ENCODE measurements around the gene ATF3. TPM values are rescaled to one million over a fixed set of nuclear protein-coding genes. Genes with fewer than 3 reads are reported as not detected.

The ATF3 gene
- polyA plus RNA-seq, 1 donor: 19.1 TPM

DNA sequence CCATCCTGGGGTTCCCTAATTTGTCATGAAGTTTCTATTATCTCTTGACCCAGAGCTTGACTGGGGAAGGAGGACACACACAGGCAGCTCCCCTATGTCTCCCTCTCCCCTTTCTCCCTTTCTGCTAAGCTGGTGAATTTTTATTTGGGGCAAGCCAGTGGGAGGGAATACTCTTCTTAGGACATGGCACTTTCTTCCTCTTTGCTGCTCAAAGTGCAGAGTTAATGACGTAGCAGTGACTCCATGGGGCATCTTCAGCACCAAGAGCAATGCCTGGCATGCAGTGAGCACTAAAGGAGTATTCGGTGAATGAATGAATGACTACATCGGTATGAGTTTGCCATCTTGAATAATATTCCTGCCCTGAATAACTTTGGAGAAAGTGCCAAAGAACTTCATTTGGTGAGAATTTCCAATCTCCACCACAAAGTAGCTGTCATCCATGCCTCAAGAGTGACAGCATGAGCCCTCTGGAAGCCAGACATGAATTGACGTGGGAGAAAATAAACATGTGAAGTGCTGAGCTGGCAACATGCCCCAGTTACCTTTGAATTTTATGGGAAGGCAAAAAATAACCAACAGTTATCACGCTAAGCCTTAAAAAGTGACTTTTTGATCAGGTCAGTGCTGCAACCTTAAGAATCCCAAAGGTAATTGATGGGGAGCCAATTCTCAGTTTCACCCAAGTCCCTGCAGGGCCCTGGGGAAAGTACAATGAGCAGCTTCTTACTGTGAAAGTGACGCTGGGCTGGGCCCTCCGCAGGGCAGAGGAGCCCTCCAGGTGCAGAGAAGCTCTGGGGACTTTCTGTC, 22.1 kb upstream of the ATF3 start:
- DNase-seq: no peak

DNA sequence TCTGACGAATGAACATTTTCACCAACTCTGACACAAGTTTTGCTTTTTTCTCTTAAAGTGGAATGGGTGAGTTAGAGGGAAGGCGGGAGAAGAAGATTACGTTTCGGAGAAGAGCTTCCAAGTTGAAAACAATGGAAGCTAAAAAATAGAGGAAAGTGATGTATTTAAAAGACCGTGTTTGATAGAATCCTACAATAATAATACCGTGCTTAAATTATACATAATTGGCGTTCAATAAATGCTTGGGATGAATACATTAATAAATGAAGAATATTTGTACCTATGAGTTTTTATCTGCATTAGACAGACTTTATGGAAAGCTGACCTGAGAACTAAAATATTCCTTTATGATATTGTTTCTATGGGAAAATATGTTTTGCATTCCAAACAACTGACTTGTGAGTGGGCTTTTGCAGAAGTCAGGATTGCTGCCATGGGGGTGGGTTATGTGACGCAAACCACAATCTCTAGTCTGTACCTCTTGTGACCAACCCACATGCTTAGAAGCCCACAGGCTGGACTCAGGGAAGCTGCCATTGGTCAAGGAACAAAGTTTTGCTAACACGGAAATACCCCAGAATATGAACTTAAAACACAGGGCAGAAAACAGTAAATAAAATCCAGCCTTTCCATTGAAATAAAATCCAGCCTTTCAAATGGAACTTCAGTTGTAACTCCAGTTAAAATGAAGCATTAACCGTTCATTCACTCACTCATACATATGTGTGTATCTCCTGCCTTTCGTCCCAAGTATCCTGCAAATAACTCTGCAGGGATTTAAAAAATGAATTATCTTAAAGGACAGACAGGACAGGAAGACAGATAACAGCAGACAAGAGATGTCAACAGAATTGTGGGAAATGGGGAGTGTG, 21.3 kb upstream of the ATF3 start:
- no peak for DNase-seq

DNA sequence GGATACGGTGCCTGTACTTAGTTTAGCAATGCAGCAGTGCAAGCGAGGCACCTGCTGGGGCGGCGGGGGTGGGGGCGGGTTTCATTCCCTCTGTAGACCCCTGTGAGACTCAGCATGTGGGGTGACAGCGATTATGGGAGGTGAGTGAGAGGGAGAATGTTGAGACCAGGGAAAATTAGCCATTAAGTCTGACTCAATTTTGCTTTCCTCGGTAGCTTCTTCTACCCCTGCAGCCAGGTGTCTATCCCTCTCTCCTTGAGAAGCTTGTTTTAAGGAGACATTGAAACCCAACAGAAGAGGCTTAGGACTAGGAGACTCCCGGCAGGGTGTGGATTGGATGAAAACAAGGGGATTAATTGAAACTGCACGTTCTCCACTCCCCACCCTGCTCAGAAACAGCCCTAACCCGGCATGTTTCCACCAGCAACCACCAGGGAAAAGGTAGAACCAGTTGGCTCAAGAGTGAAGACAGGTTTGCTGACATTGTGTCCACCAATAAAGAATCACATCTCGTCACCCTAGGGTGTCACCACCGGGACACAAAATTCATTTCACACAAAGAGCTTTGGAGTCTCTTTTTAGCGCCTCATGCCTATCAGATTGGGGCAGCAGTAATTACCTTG, 20.6 kb upstream of the ATF3 start:
- DNase-seq: no peak

DNA sequence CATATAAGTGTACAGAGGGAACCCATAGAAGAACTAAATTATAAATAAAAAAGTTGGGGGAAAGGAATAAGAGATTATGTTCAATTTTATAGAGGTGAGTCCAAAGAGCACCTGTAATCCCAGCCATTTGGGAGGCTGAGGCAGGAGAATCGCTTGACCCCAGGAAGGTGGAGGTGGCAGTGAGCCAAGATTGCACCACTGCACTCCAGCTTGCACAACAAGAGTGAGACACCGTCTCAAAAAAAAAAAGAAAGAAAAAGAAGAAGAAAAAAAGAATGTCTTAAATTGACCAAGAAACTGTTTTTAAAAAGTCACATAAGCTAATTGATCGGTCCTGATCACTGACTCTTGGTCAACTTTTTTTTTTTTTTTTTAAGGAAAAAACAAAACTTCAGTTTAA, 19.1 kb upstream of the ATF3 start:
- no peak for DNase-seq

DNA sequence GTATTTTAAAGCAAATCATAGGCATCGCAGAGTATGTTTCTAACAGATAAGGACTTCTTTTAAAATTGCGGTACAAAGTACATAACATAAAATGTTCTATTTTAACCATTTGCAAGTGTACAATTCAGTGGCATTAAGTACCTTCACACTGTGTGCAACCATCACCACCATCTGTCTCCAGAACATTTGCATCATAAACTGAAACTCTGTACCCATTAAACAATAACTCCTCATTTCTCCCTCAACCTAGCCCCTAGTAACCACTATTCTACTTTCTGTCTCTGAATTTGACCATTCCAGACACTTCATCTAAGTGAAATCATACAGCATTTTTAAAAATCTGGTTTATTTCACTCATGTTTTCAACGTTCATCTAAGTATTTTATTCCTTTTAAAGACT, 16.6 kb upstream of the ATF3 start:
- DNase-seq: no peak

DNA sequence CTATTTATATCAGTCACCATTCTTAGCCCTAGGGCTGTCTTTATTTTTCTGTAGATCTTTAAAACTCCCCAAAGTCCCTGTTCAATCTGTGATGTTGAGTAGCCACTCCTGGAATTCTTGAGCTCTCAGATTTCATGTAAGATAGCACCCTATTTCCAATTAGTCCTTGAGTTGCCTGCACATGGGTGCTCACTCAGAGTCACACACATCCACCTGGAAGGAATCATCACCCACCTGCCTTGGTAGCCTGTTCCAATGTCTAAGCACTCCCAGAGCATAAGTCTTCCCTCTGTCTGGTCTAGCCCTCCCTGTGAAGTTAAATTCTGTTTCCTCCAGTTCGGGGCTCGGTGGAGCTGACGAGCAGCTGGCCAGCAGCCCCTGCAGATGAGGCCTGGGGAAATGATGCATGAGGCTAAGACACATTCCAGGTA, 14.7 kb upstream of the ATF3 start:
- DNase-seq: peak; percentile 21

DNA sequence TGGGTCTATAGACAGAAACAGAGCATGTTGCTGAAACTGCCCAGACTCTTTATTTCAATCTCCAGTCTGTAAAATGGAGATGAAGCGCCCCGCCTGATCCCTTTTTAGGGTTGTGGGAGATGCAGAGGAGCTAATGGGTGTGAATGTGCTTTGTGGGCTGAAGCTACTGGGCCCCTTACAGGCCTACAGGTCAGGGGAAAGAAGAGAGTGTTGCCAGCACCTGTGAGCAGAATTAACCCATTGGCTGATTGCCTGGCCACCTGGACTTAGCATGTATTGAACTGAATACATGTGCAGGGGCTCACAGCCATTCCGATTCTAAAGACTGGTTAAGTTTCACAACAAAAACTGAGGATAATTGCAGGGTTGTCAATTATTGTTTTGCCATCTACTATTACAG, 13.9 kb upstream of the ATF3 start:
- DNase-seq: no peak

DNA sequence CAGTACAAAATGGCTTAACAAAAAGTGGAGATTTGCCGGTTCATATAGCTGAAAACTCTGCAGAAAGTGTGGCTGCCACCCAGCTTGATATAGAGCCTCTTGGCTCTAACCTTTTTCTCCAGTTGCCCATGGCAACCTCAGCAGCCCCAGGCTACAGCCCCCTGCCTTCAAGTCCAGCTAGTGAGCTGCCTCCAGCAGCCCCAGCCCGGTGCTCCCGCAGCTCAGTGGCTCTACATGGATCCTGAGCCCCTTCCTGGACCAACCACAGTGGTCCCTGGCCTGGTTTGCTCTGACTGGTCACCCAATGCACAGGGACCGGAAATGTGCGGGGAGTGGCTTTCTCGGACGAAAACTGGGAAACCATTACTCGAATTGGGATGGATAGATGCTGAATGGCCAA, 13.3 kb upstream of the ATF3 start:
- no peak for DNase-seq

DNA sequence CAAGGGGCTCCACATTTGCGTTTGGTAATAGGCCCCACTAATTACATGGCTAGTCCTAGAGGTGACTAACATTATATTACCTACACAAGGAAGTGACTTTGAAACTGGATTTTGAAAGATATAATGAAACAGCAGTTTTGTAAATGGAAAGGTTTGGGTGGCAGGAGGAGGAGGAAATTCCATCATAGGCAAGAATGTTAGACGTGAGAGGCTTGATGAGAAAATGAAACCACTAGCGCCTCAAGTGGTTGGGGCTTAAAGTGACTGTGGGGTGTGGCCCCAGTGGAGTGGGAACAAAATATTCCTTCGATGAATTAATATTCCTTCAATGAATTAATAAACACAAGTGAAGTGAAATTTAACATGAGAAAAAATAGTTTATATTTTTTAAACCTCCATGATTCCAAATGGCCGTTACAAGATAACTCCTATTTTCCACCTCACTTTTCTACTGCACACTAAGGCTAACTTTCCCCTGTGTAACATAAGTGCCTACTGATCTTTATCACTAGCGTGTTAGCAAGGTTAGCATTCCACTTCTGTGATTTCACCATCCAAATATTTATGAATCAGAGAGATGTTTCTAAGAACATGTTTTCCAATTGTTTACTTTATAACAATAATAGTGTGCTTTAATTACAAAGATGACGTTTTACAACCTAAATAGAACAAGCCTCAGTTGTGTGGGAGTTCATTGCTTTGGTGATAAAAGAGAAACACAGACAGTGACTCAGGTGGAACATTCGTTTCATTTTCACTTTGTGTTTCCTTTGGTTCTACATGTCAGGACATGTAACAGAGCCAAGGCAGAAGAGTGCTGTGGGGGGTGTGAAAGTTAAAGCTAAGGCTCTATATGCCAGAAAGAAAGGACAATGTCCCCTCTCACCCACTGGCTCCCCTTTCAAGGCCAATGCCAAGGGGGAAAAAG, 12.5 kb upstream of the ATF3 start:
- DNase-seq: peak; percentile 53

DNA sequence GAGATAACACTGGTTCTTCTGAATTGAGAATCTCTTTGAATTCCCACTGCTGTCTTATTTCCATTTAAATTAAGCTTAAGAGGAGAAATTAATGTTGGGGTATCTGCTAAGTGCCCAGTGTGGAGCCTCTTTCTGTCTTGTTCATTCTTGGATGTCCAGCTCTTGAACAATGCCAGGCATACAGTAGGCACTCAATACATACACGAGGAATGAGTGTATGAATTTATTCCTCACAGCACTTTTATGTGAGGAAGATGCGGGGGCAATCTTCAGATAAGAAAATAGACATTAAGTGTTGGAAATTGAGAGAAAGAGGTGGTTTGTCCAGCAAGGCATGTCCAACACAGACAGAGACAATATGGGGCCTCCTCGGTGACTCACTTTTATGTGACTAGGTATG, 11.8 kb upstream of the ATF3 start:
- no peak for DNase-seq

DNA sequence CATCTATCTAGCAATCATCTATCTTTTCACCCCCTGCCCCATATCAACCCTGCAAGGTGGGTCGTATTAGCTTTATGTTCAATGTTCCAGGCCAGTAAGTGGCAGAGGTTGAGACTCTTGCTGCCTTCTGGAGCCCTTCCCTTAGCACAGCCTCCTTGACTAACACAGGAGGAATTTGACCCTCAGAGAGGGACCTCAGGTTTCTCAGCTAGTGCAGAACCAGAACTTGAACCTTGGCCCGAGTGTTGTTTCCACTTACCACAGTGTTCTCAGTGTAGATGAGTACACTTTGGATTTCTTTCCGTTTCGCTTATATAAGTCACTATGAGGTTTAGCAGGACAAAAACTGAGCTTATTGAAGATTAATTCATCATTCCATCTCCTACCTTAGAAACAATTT, 11.1 kb upstream of the ATF3 start:
- DNase-seq: no peak

DNA sequence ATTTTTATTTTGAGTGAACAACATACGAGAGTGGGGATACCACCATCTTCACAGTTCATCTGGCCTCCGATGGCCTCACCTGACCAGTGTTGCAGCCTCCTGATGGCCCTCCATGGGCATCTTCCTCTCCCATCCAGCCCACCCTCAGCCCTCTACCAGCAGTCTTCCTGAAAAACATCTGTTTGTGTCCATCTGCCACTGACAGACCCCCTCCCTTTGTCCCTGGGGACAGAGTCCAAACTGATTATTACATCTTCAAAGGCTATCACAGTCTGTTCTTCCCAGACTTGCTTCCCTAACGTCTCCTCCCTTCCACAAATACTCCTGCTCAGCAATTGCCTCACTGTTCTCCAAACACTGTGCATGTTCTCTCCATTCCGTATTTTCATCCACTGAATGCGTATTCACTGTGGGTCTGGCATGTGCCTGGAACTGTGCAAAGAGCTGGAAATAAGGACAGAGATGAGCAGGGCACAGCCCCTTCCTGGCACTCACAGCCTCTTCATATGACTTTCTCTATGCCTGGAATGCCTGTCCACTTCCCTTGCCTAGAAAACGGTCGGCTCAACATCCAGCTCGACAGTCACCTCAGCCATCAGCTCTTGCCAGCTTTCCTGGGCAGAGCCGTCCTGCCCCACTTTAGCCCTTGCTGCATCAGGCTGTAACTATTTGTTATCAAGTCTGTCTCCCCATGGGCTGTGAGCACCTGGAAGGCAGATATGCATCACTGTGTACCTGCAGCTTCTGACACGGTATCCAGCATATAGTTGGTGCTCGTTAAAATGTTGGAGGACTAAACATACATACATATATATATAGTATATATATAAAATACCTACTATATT, 8.3 kb upstream of the ATF3 start:
- DNase-seq: no peak

DNA sequence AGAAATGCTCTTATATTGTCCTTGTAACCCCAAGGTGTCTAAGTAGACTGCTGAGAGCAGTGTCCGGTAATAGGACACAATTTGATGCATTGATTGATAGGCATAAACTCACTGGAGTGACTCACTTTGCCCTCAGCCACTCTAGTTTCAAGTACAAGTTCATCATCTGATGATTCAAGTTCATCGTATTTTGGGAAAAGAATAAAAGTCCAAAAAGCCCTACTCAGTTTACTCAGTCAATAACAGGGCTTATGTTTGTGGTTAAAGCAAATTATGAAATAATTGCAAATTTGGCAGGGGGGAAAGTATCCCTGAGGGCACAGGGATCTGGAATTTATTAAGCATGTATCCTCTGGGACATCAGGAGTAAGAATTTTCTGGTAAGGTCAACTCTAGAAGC, 7.6 kb upstream of the ATF3 start:
- no peak for DNase-seq

DNA sequence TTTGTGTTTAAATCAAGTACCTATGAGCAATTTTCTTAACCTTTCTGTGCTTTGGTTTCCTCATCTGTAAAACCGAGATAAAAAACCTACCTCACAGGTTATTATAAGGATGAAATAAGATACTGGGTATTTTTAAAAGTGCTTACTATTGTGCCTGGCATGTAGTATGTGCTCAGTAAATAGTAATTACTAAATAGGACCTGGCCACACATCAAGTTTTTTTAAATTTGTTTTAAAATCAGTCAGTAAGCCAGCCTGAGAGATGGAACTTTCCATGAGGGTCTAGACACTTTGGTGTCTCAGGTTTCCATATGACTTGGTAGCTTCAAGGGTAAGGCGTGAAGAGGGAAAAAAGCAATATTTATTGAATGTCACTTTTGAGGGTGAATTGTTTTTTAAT, 7.0 kb upstream of the ATF3 start:
- no peak for DNase-seq

DNA sequence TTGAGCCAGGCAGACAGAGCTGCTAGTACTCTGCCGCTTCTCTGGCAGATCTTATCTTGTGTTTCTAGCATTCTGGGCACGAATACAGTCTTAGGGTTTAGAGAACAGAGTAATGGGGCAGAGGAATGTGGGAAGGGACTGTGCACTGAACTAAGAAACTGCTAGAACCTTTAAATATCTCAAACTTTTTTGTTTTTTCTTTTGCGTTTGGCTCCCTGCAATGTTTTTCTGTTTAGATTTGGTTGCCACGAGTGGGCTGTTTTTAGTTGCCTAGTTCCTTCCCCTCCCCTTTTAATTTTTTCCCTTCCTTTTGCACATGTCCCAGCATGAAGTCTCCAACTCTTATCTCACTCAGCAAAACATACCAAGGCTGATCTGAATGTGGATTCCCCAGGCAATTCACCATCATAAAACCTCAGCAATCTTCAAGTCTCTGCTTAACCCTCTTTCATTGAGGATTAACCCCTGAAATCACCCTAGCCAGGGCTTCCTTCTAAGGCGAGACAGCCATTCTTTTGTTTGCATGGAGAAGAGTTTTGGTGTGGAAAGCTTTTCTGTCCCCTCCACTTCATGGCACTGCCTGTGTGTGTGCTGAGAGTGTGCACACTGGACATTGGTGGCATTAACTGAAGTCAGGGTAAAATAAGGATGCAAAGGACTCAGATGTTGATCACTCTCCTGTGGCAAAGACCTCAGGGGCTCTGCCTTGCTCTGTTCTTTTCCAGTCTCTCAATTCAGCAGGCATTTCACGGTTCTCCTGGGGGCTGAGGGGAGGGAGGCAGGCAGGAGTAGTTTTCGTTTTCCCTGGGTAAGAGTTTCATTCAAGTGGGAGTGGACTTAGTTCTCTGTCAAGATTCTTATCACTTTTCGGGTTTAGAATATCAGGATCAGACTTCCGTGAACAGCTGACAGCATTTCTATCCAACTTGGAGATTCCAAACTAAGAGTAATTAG, 2.8 kb upstream of the ATF3 start:
- DNase-seq: no peak

DNA sequence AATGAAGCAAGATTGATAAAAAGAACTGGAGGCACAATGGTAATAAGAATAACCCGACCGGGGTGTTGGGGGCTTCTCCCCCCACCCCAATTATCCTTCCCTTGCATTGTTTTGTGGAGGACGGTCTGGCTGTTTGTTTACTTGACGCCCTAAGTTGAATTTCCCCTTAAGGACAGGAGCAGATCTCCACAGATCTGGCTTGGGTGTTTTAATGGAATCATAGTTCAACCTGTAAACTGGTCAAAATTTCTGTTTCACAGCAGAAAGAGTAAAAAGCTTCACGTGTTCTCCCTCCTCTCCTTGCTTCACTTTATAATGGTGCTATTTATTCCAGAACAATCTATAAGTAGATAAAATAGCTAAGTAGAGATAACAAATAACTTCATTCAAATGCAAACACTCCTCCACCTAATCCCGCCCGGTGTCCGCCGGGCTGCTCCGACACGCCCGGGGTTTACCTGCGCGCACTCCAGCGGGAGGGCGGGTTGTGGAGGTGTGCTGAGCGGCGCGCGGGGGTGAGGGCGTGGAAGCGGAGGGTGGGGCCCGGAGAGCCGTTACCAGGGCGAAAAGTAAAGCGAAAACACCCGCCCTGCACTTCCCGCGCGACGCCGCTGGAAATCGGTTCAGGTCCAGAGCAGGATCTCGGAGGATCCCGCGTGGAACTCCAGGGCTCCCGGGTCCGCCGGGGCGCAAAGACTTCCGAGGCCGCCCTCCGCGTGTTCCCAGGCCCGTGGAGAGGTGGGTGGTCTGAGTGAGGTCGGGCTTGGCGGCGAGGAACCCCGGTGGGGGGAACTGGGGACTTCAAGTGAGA, 2.0 kb upstream of the ATF3 start:
- no peak for DNase-seq

DNA sequence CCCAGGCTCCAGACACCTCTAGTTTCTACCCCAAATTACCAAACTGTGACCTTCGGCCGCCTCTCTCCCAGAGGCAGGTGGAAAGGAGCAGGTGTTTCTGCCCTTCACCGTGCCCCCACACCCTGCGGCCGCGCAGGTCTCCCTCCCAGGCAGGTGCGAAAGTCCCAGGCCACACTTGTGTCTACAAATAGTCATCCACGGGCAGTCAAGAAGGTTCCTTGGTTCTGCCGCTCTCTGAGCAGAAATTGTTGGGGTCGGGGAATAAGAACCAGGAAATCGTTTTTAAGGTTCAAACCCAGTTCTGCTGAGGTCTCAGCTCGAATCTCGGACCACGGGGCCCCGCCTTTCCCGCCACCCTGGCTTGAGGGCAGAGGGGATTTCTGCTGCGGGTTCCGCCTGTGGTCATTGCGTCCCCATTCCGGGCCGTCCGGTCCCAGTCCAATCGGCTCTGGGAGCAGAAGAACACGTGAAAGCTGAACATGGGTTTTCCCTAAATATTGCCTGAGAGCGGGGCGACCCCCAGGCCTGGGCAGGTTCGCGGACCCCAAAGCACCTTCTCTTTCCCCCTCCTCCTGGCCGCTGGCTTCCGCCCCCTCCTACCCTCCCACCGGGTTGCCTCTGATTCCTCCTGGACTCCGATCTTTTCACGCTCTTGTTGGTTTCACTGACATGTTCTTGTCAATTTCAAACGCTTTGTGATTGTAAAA, 1.2 kb upstream of the ATF3 start:
- DNase-seq: no peak

DNA sequence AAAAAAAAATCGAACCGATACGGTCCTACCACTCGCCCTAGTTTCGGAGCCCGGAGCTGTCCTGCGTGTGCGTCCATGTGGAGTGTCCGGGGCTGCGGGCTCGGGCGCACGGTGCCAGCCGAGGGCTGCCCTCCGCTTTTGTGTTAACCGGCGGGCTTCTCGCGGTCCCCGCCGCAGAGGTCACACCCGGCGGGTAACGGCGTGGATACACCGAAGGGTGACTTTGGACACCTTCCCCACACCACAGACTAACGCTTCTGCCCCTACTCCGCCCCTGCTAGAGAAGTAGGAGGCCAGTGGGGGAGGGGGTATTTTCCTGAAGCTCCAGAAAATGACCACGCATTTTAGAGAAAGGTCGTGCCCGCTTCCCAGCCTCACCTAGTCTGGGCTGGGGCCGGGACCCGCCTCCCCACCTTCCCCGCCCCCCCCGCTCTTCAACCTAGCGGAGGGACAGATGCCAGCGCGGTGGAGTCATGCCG, 609 bp upstream of the ATF3 start:
- no peak for DNase-seq

All from left kidney (tissue), 2 donors.